HepG2 (cell line): Measurements from ENCODE around the gene AGAP1. TPM values are rescaled to one million over a fixed set of nuclear protein-coding genes. Genes with fewer than 3 reads are reported as not detected.

Experiments used
- ATAC-seq: fragments of 200-7000 bp; cut with Tn5 transposase; 3 replicates; pipeline ENCODE4 v1.9.1; 2020; ENCODE audit warnings: mild to moderate bottlenecking, moderate library complexity
- BruUV-seq: library from RNA; stranded (reverse); fragments of 400-500 nt; replicated peaks from 2 replicates; lab custom pipeline; 2021; lab: Mats Ljungman, UMichigan
- CTCF ChIA-PET: fragments of 300-600 bp; formaldehyde crosslinking; extraction: SDS; loops from one replicate; lab custom pipeline; 2021; ENCODE audit warnings: low total read pairs, inconsistent platforms, low intra/inter-chr PET ratio; lab: Yijun Ruan, JAX
- POLR2A ChIA-PET: fragments of 350-600 bp; sonication (Branson Sonifier 250); formaldehyde crosslinking; loops from one replicate; lab custom pipeline; 2020; ENCODE audit warnings: antibody characterized with exemption, inconsistent platforms; lab: Yijun Ruan, JAX
- DNase-seq: peaks from one replicate; pipeline ENCODE4 v3.0.0-alpha.2; 2015; ENCODE audit warnings: low spot score
- FAIRE-seq: peaks from 3 replicates; lab custom pipeline; 2011; peaks lifted over from hg19 to GRCh38; lab: Jason Lieb, UNC
- H2AFZ ChIP-seq: one replicate; pipeline ENCODE4 v1.6.1; 2011; ENCODE audit warnings: low read length, inconsistent platforms
- H3K27ac ChIP-seq: fragments of 300-600 bp; 3 replicates; pipeline ENCODE4 v1.8.0; 2011; ENCODE audit warnings: mixed run types, mild to moderate bottlenecking, mixed read lengths, low read length, inconsistent platforms; ENCODE audit not compliant: insufficient read depth; ENCODE audit errors: extremely low read length
- H3K27me3 ChIP-seq, 2 experiments: fragments of 200-600 bp in 1 of 2; 2 replicates in 1 of 2; 3 replicates in 1 of 2; pipeline versions ENCODE4 v1.6.0 to v1.8.0; 2011; ENCODE audit warnings: low read length in 2 of 2, mild to moderate bottlenecking in 2 of 2, moderate library complexity in 2 of 2, inconsistent platforms in 1 of 2; ENCODE audit not compliant: insufficient read depth in 2 of 2, control insufficient read depth in 1 of 2
- H3K36me3 ChIP-seq, 2 experiments: fragments of 200-600 bp in 1 of 2; replicated peaks in 1 of 2; 2 replicates in 1 of 2; 3 replicates in 1 of 2; pipeline versions ENCODE4 v1.5.1 to v1.8.0; 2011; ENCODE audit warnings: low read length in 2 of 2, inconsistent platforms in 1 of 2; ENCODE audit not compliant: insufficient read depth in 2 of 2, control insufficient read depth in 1 of 2
- H3K4me1 ChIP-seq: 2 replicates; pipeline ENCODE4 v1.5.1; 2012; ENCODE audit warnings: low read length, inconsistent platforms; ENCODE audit not compliant: insufficient read depth
- H3K4me2 ChIP-seq: 2 replicates; pipeline ENCODE4 v1.6.0; 2011; ENCODE audit warnings: low read depth, low read length, inconsistent platforms
- H3K4me3 ChIP-seq, 3 experiments: fragments of 200-600 bp in 1 of 3; sonication (generic), shearing (Covaris generic) in 1 of 3; replicated peaks in 1 of 3; 2 replicates each; pipeline ENCODE4 v1.5.1; 2011 to 2016; ENCODE audit warnings: low read length in 3 of 3, inconsistent platforms in 2 of 3, low read depth in 2 of 3, mild to moderate bottlenecking in 2 of 3, control low read depth in 1 of 3, mixed read lengths in 1 of 3; ENCODE audit not compliant: insufficient read depth in 1 of 3
- H3K79me2 ChIP-seq: one replicate; pipeline ENCODE4 v1.6.1; 2011; ENCODE audit warnings: low read length, inconsistent platforms; ENCODE audit not compliant: insufficient read depth
- H3K9ac ChIP-seq: 2 replicates; pipeline ENCODE4 v1.6.0; 2011; ENCODE audit warnings: mild to moderate bottlenecking, low read depth, low read length, inconsistent platforms; ENCODE audit not compliant: insufficient read depth
- H3K9me3 ChIP-seq: 2 replicates; pipeline ENCODE4 v1.5.1; 2012; ENCODE audit warnings: mild to moderate bottlenecking, low read length
- H4K20me1 ChIP-seq: 2 replicates; pipeline ENCODE4 v1.6.0; 2011; ENCODE audit warnings: inconsistent platforms, mild to moderate bottlenecking, low read length, moderate library complexity; ENCODE audit not compliant: insufficient read depth
- DPF2 ChIP-seq: sonication (generic); formaldehyde crosslinking; IDR thresholded peaks from 2 replicates; pipeline ENCODE4 v1.4.0; 2020; ENCODE audit warnings: mild to moderate bottlenecking, low read depth, missing genetic modification reagents, borderline replicate concordance
- GATAD2A ChIP-seq: IDR thresholded peaks from 2 replicates; pipeline ENCODE4 v1.6.1; 2016
- POLR2AphosphoS5 ChIP-seq: IDR thresholded peaks from 2 replicates; pipeline ENCODE4 v1.6.1; 2012; ENCODE audit warnings: low read depth, low read length
- SALL1 ChIP-seq: sonication (generic); formaldehyde crosslinking; IDR thresholded peaks from 2 replicates; pipeline ENCODE4 v1.8.0; 2022; ENCODE audit warnings: mild to moderate bottlenecking, missing genetic modification reagents
- ZNF260 ChIP-seq: sonication (generic); formaldehyde crosslinking; IDR thresholded peaks from 2 replicates; pipeline ENCODE4 v1.4.0; 2020; ENCODE audit warnings: missing genetic modification reagents, low read depth, mild to moderate bottlenecking, borderline replicate concordance
- ZNF282 ChIP-seq: fragments of 450-650 bp; IDR thresholded peaks from 2 replicates; pipeline ENCODE4 v1.6.1; 2018; ENCODE audit not compliant: partially characterized antibody
- ZNF431 ChIP-seq: sonication (generic); formaldehyde crosslinking; IDR thresholded peaks from 2 replicates; pipeline ENCODE4 v1.9.0; 2022; ENCODE audit warnings: missing genetic modification reagents, low read depth, mild to moderate bottlenecking, borderline replicate concordance
- ZNF563 ChIP-seq: sonication (generic); formaldehyde crosslinking; IDR thresholded peaks from 2 replicates; pipeline ENCODE4 v1.8.0; 2022; ENCODE audit warnings: mild to moderate bottlenecking, moderate library complexity, missing genetic modification reagents
- ZNF569 ChIP-seq: sonication (generic); formaldehyde crosslinking; IDR thresholded peaks from 2 replicates; pipeline ENCODE4 v1.5.0; 2020; ENCODE audit warnings: mild to moderate bottlenecking, missing genetic modification reagents, moderate library complexity, borderline replicate concordance
- ZNF878 ChIP-seq: sonication (generic); formaldehyde crosslinking; IDR thresholded peaks from 2 replicates; pipeline ENCODE4 v1.8.1; 2023; ENCODE audit warnings: mild to moderate bottlenecking, missing genetic modification reagents, moderate library complexity
- ZSCAN21 ChIP-seq: sonication (generic); formaldehyde crosslinking; IDR thresholded peaks from 2 replicates; pipeline ENCODE4 v1.8.0; 2022; ENCODE audit warnings: mild to moderate bottlenecking, missing genetic modification reagents, moderate library complexity, borderline replicate concordance
- ZSCAN29 ChIP-seq: sonication (generic); formaldehyde crosslinking; conservative IDR thresholded peaks from 2 replicates; pipeline ENCODE4 v1.4.0; 2020; ENCODE audit warnings: mild to moderate bottlenecking, missing genetic modification reagents
- WGBS: methylation state at CpG from one replicate; pipeline ENCODE4 v1.1.6; 2017; ENCODE audit warnings: low lambda C conversion rate; 5-methylcytosine and 5-hydroxymethylcytosine counted together
- in situ Hi-C: cut with HindIII; loops from 2 replicates; pipeline ENCODE4 v1.10.0; 2017; ENCODE audit warnings: low pct_unique_long_range_greater_than_20kb; ENCODE audit not compliant: extremely low pct_ligation_motif_present
- intact Hi-C: fragments of 100-400 bp; cut with micrococcal nuclease; formaldehyde crosslinking; loops from one replicate; pipeline ENCODE4 v1.10.0; 2022; ENCODE audit not compliant: unreplicated experiment
- polyA plus RNA-seq, 8 experiments: library from polyadenylated mRNA; depleted of rRNA in 3 of 8; stranded (reverse) in 7 of 8; unstranded in 1 of 8; fragments of >200 nt; fragmentation: Illumina TruSeq in 4 of 8; extraction: Trizol in 4 of 8; gene quantifications; 2 replicates each; pipeline versions ENCODE4 v1.2.1 to v1.2.3, GENCODE V29; 2011 to 2016; ENCODE audit warnings: low read depth in 4 of 8, missing spikeins in 1 of 8, mixed read lengths in 1 of 8; ENCODE audit not compliant: insufficient read depth in 1 of 8
- total RNA-seq, 5 experiments: library from RNA; depleted of rRNA; stranded (reverse); fragments of >200 nt; fragmentation: Illumina TruSeq; extraction: Trizol; gene quantifications; 2 replicates each; pipeline ENCODE4 v1.2.3, GENCODE V29; 2016; ENCODE audit warnings: low read depth in 1 of 5
- TF ChIP-seq, protein P1 (sequence below): sonication (generic); formaldehyde crosslinking; IDR thresholded peaks from 2 replicates; pipeline ENCODE4 v1.5.0; 2020; ENCODE audit warnings: mild to moderate bottlenecking, missing genetic modification reagents
- TF ChIP-seq, protein P2 (sequence below): IDR thresholded peaks from 2 replicates; pipeline ENCODE4 v1.6.1; 2012; ENCODE audit warnings: inconsistent platforms

AGAP1 gene
- total and polyA plus RNA-seq, 2 of the 13 experiments (the other 11 are each of a cell fraction or from before 2014, with no cell fraction given): 21.2 to 32.7 TPM

DNA sequence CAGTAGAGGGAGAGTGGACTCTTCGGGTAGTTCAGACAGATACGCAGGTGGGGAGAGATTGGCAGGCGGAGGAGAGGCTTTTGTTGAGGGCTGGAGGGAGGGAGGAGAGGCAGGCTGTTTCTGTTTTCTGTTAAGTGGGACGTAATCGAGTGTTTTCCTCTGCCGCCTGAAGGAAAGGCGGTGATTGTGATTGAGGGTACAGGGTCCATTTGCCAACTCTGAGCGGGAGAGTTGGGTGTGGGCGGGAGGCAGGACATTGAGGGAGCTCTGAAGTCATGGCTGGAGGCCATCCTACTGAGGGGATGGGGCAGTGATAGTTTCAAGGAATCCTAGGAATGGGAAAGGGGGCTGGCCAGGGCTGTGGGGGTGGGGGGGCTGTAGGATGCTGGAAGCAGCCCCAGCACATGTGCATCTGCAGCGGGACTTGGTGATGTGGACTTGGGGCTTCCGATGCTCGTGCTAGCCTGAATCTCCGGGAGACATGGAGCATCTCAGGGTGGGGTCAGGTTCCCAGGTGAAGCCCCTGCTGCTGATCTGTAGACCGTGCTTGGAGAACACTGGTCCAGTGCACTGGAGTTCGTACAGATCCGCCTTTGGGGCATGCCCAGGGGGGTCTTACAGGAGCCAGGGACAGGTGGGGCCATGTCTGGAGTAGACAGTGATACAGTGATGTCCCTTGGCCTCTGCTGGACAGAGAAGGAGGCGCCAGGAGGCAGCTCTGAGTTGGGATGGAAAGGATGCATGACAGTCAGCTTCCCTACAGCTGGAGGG is 167.5 kb downstream of the AGAP1 start (continued):
- TF ChIP-seq, protein P1, sequence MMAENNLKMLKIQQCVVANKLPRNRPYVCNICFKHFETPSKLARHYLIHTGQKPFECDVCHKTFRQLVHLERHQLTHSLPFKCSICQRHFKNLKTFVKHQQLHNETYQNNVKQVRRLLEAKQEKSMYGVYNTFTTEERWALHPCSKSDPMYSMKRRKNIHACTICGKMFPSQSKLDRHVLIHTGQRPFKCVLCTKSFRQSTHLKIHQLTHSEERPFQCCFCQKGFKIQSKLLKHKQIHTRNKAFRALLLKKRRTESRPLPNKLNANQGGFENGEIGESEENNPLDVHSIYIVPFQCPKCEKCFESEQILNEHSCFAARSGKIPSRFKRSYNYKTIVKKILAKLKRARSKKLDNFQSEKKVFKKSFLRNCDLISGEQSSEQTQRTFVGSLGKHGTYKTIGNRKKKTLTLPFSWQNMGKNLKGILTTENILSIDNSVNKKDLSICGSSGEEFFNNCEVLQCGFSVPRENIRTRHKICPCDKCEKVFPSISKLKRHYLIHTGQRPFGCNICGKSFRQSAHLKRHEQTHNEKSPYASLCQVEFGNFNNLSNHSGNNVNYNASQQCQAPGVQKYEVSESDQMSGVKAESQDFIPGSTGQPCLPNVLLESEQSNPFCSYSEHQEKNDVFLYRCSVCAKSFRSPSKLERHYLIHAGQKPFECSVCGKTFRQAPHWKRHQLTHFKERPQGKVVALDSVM (CRISPR knock-in tag): 0 out of 2 replicates have a peak, but pooled peaks have one; percentile 20
- TF ChIP-seq ZNF282 (peak; percentile 44), ZNF431 (CRISPR knock-in tag) (0 out of 2 replicates have a peak, but pooled peaks have one; percentile 35), SALL1 (0 out of 2 replicates have a peak, but pooled peaks have one; percentile 8)

GRCh38 chr2:235661952-235662351 is 168.1 kb downstream of the AGAP1 start:
- Histone ChIP-seq H3K4me1 (peaks cover 69% of the 10 kb centered on the region), H3K9ac (no peak overlapping the region)
- CTCF ChIA-PET: no interaction called here

More at GRCh38 chr2:235661952-235662351, 168.1 kb downstream of the AGAP1 start:
- intact Hi-C loops: loop anchor here (10.0 kb wide), 1 partner anchor 167 kb away; the partner anchor contains the start of gene AGAP1
- H3K4me2 ChIP-seq: no peak overlapping the region
- POLR2A ChIA-PET: no interaction called here
- no peak for FAIRE-seq
- DNase-seq: no peak
- H3K27ac ChIP-seq: no peak overlapping the region
- in situ Hi-C loops: no loop called here
- no peak for ATAC-seq
- TF ChIP-seq ZSCAN29 (CRISPR knock-in tag): no peak
- TF ChIP-seq ZNF569 (CRISPR knock-in tag): no peak
- no peak for TF ChIP-seq ZSCAN21
- TF ChIP-seq ZNF260 (CRISPR knock-in tag): no peak
- TF ChIP-seq DPF2: no peak
- TF ChIP-seq ZNF878 (CRISPR knock-in tag): no peak
- TF ChIP-seq GATAD2A: no peak
- no peak for TF ChIP-seq POLR2AphosphoS5
- TF ChIP-seq, protein P2, sequence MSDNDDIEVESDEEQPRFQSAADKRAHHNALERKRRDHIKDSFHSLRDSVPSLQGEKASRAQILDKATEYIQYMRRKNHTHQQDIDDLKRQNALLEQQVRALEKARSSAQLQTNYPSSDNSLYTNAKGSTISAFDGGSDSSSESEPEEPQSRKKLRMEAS: no peak
- TF ChIP-seq ZNF563 (CRISPR knock-in tag): no peak
- H3K9me3 ChIP-seq: no peaks in the 10 kb centered on the region
- H3K36me3 ChIP-seq: no peaks in the 10 kb centered on the region
- no peak overlapping the region for H2AFZ ChIP-seq
- peaks cover 39% of the 10 kb centered on the region for H3K79me2 ChIP-seq
- H4K20me1 ChIP-seq: peaks cover 71% of the 10 kb centered on the region
- WGBS: 95% methylated on average over 3 of the region's 6 CpGs
- no peaks in the 10 kb centered on the region for H3K27me3 ChIP-seq
- no peak overlapping the region for H3K4me3 ChIP-seq
- no TSS peak for BruUV-seq
